HG02852 (cell line): ENCODE data around the gene DAZAP1.

ENCODE experiments used
- ATAC-seq: cut with Tn5 transposase; IDR thresholded peaks from one replicate; pipeline ENCODE4 v1.9.1; 2021; ENCODE audit warnings: mild to moderate bottlenecking, moderate library complexity; ENCODE audit not compliant: unreplicated experiment

The DAZAP1 gene

DNA sequence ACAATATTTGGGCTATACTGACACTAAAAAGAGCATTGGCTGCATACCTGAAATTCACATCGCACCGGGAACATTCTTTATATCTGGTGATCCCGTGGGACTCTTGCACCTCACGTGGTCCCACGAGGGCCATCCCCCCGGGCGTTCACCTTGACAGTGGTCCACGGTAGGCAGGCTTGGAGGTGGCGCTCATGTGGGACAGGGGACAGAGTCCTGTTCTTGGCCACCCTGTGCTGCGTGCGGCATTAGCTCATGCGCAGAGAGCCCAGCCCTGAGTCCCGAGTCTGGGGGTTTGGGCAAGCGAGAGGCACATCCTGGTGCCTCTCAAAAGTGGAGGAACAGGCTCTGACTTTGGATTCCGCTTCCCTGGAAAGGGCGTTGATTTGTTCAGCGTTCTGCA, 13.5 kb upstream of the DAZAP1 start:
- no peak for ATAC-seq

GRCh38 chr19:1394252-1395193, 12.9 kb upstream of the DAZAP1 start:
- ATAC-seq: no peak

DNA sequence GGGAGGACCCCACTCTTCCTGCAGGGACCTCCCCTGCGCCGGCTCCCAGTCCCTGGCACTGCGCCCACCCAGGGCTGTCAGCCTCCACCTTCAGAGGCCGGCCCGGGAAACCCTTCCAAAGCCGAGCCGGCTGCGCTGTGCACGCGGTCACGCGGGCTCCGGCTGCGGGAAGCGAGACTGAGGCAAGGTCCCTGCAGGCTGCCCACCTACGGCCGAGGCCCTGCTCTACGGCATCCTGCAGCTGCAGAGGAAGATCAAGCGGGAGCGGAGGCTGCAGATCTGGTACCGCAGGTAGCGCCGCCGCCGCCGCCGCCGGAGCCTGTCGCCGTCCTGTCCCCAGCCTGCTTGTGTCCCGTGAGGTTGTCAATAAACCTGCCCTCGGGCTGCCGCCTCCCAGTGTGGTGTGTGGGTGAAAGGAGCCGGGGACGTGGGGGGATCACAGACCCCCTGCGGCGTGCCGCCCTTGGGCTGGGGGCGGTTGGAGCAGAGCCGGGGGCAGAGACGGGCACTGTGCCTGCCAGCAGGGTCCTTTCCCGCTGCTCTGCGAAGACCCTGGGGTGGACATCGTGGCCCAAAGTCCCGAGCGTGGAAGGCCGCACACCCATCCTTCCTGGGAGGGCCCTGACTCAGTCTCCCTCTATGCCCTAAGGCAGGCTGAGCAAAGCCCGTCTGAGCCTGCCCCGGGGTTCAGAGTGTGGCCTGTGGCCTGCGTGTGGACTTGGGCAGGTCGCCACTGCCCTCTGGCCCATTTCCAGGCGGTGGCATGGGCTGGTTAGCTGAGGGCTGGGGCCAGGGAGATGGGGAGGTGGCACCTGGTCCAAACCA, 12.0 kb upstream of the DAZAP1 start:
- no peak for ATAC-seq

GRCh38 chr19:1396019-1396767, 11.2 kb upstream of the DAZAP1 start:
- no peak for ATAC-seq

- ATAC-seq: no peak
Measured at GRCh38 chr19:1396768-1397679, 10.4 kb upstream of the DAZAP1 start.

DNA sequence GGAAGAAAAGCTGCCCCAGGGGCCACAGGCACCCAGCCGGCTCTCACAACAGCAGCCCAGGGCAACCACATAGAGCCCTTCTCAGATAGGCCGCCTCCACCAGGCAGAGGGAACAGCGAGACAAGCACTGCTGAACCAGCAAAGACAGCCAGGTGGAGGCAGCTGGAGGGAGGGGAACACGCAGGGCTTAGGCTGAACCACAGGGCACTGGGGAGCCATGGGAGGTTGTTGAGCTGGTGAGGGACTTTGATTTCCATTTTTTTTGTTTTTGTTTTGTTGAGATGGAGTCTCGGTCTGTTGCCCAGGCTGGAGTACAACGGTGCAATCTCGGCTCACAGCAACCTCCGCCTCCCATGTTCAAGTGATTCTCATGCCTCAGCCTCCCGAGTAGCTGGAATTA, 9.5 kb upstream of the DAZAP1 start:
- ATAC-seq: no peak

GRCh38 chr19:1399079-1399478, 8.3 kb upstream of the DAZAP1 start:
- ATAC-seq: no peak

GRCh38 chr19:1399745-1400144, 7.6 kb upstream of the DAZAP1 start:
- ATAC-seq: no peak

DNA sequence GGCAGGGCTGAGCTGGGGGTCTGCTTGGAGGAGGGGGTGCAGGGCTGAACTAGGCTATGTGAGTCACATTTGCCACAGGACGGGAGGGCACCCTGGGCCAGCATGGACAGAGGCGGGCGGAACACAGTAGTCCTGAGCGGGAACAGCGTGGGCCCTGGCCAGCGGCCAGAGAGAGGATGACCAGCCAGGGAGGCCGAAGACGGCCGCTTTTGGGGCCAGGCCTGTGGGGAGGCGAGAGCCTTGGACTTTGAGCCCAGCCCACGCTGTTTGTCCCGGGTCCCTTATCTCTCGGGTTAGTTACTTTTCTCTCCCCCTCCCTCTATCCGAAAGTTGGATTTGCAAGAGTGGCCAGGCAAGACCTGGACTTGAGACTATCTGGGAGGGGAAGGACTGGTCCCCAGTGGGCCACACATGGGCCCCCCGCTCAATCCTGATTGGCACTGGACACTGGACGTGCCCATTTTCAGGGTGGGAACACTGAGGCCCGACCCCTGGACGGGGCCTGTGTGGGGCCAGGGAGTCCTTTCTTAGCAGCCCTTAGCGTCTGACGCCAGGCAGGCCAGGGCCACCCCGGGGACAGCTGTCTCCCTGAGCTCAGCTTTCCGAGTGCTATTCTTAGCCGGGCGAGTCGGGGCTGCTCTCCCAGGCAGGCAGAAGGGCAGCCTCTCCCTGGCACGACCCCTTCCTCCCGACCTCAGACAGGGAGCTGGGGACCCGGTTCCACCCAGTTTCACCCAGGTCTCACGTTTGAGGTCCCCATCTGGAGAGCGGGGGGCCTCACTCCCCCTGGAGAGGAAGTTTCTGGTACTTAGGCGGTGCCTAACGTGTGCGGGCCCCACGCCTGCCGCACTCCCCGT, 6.9 kb upstream of the DAZAP1 start:
- ATAC-seq: no peak

DNA sequence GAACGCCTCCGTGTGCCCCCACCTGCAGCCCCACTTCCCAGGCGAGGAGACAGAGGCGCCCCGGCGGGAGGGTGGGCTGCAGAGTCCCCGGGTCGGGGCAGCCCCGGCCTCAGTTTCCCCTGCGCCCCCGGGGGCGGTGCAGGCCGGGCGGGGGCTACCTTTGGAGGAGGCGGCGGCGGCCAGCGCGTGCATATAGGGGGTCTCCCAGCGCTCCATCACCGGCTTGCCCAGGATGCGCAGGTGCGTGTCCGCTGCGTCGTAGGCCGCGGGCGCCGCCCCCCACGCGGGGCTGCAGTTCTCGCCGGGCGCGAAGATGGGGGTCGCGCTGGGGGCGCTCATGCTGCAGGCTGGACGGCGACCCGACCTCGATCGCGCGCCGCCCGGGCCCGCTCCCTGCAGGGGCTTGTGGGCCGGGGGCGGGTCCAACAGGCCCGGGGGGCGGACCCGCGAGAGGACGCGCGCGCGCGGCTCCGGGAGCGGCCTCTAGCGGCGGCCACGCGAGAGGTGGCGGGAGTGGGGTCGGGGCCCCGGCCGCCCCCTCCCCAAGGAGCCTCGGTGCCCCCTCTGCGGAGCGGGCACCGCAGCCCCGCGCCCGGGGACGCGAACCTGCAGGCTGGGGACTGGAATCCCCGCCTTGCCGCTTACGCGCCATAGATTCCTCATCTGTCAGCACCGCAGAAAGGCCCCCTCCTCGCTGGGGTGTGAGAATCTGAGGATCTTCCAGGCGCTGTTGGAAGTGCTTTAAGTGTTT, 6.1 kb upstream of the DAZAP1 start, which contains the start of gene GAMT:
Gene GAMT (minus strand): TSS at position 405 of the 751 bp plus-strand sequence. CDS start 66 bp downstream, at position 339.
- no peak for ATAC-seq

DNA sequence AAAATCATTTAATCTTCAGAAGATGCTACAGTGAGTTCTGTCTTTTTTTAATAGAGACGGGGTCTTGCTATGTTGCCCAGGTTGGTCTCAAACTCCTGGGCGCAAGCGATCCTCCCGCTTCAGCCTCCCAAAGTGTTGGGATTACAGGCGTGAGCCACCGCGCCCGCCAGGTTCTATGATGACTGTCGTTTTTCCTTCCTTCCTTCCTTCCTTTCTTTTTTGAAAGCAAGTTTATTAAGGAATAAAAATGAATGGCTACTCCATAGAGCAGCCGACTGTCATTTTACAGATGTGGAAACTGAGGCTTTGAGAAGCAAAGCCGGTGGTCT, 5.5 kb upstream of the DAZAP1 start:
- ATAC-seq: no peak

DNA sequence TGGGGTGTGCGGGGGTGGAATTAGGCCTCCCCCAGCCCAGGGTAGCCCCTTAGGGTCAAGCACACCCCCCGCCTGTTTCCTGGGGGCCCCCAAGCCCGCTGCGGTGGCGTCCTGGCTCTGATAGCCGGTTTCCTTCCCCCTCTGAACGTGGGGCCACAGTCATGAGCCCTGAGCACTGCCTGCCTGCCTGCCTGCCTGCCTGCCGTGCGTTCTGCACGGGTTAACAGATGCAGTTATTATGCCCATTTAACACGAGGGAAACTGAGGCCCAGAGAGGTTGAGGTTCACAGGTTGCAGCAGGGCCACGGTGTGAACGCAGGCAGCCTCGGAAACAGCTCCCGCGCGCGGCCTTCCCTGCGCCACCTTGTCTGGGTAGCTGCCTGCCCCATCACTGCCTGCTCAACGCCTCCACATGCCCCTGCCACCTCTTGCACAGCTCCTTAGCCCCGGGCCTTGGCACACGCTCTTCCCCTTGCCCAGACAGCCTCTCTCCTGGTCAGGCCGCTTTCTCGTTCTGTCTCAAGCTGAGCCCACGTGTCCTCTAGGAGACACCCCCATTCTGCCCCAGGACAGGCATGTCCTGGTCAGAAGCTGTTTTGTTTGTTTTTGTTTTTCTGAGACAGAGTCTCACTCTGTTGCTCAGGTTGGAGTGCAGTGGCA, 4.8 kb upstream of the DAZAP1 start:
- no peak for ATAC-seq

DNA sequence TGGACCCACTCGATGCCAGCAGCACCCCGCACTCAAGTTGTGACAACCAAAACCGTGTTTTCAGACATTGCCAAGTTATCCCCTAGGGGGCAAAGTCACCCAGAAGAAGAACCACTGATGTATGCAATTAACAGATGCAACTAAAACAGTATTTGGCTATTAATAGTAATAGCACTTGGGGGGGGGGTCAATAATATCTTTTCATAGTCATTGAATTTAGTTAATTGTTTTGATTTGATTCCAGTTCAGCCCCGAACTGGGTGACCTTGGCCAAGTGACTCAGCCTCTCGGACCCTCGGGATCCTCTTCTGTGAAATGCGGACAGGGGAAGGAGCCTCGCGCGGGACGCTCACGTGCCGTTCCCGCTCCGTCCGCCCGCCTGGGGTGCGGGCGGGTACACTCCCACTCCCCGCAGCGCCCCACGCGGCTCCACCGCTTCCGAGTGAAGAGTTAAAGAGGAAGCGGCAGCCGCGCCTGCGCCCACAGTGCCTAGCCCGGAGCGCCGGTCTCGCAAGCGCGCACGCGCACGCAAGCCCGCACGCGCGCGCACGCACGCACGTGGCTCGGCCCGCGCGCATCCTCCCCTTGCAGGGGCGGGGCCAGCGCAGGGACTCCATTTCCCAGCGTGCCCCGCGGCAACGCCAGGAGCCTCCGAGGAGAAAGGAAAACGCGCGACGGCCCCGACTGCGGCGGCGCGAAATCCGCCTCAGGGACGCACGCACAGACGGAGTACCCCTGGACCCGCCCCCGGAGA, 435 bp upstream of the DAZAP1 start:
- ATAC-seq: peak; percentile 63

DNA sequence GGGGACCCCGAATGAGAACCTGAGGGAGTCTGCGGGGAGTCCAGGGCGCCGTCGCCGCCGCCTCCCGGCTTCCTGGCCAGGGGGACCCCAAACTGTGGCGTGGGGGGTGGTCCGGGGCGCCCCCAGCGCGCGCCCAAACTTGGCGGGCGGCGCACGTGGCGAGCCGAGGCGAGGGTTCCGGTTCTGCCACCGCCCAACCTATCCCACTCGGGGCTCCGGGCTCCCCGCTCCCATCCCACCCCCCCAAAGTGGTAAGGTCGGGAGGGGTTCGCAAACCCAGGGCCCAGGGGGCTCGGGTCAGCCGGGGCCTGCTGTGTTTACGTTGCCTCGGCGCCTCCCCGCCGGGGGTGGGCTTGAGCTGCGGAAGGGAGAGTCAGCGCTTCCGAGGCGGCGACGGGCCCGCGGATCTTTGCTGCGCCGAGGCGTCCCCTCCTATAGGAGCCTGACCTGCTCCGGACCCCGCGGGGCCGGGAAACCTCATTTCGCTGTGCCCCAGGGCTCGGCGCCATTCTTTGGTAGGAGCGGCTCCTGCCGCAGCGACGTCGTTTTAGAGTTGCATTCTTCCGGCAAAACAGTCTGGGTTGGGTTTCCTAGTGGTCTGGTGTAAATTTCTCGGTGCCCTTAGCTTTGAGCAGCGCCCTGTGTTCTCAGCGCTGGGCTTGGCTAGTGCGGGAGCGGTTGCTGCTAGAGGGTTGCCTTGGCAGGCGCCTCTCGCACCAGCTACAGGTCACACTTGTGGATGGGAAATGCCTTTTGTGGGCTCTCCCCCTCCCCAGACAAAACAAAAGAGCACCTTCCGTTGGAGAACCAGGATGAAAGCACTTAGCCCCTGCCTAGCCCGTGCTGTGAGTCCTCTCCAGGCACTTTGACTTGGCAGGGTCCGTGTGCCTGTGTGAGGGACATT, 1.2 kb downstream of the DAZAP1 start:
- no peak for ATAC-seq

DNA sequence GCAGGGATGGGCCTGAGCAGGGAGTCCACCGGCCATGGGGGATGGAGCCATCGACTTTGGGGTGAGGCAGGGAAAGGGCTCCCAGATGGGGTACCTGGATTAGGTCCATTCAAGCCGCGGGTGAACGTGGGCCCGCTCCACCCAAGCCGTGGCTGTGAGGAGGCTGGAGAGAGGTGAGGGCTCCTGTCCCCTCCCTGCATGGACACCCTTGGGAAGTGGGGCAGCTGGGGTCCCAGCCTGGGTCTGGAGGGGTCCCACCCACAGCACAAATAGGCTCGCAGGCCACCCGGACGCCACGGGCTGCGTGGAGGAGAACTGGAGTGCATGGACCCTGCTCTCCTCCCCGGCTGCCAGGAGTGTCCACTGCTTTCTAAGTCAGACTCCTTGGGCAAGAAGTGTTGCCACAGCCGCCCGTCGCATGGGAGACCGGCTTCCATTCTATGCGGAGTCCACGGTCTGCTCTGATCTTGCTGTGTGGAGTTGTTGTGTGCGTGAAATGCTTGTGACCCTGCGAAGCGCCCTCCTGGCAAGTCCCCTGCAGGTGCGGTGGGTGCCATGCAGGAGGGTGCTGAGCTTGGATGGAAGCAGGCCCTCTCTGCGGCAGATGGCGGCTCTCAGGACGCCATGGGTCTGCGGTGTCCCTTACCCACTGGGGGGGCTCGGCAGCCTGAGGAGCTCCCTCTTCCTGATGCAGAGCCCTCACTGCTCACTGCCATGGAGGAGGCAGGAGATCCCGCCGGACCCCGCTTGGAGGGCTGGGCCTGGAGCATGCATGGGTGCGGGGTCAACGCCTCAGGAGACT, 2.0 kb downstream of the DAZAP1 start:
- no peak for ATAC-seq
